ENCODE results near the gene ZNF107.

GRCh38 chr7:64626083-64626469, 39.9 kb upstream of the ZNF107 start:
- TF ChIP-seq MAX (IDR thresholded peaks at IDR 0.05) (no peak), CTCF (IDR thresholded peaks at IDR 0.05; ENCODE audit: low read depth, low read length, missing input control) (no peak), SP1 (IDR thresholded peaks at IDR 0.05) (no peak), TAF1 (conservative IDR thresholded peaks at IDR 0.05) (no peak), ATF3 (IDR thresholded peaks at IDR 0.05) (no peak), JUND (IDR thresholded peaks at IDR 0.05) (no peak), EGR1 (IDR thresholded peaks at IDR 0.05; ENCODE audit: low read depth in 2 of 2) (no peak), REST (IDR thresholded peaks at IDR 0.05) (no peak), GABPA (IDR thresholded peaks at IDR 0.05 in 1 of 2, conservative IDR thresholded peaks at IDR 0.05 in 1 of 2) (no peak), RAD21 (IDR thresholded peaks at IDR 0.05) (no peak)

All from liver (tissue), 3 donors.